Measurements from ENCODE around the gene GRIA4.

The GRIA4 gene

GRCh38 chr11:106014035-106014434 lies 404.2 kb downstream of the GRIA4 start:
- H3K9ac ChIP-seq (ENCODE audit: low read length): no peak overlapping the region
- no peak overlapping the region for H2AFZ ChIP-seq (ENCODE audit: low read depth, low read length)
- no peaks in the 10 kb centered on the region for H3K9me3 ChIP-seq (ENCODE audit: insufficient read depth, low read length)
- no peaks in the 10 kb centered on the region for H3K27me3 ChIP-seq (ENCODE audit: low read depth, low read length)
- no peak overlapping the region for H3K4me2 ChIP-seq (ENCODE audit: low read length)
- no peak overlapping the region for H3K27ac ChIP-seq (ENCODE audit: low read length)
- no peak overlapping the region for H3K4me3 ChIP-seq (ENCODE audit: low read length)
- peaks cover 14% of the 10 kb centered on the region for H3K36me3 ChIP-seq (replicated peaks; ENCODE audit: low read depth, low read length)
- H3K4me1 ChIP-seq (ENCODE audit: low read length): no peaks in the 10 kb centered on the region
- peaks cover 3% of the 10 kb centered on the region; the same call in 1 of the 2 replicates for H4K20me1 ChIP-seq (ENCODE audit: insufficient read depth, low read length)
- peaks cover 61% of the 10 kb centered on the region for H3K79me2 ChIP-seq (ENCODE audit: low read length)
- TF ChIP-seq CTCF (IDR thresholded peaks at IDR 0.05; ENCODE audit: low read depth, low read length) (no peak), EZH2phosphoT487 (IDR thresholded peaks at IDR 0.05; ENCODE audit: low read depth) (no peak)

- no peak overlapping the region for H3K9ac ChIP-seq (ENCODE audit: low read length)
- no peak overlapping the region for H3K4me3 ChIP-seq (ENCODE audit: low read length)
- H3K36me3 ChIP-seq (replicated peaks; ENCODE audit: low read depth, low read length): peaks cover 9% of the 10 kb centered on the region
- no peak overlapping the region for H3K4me2 ChIP-seq (ENCODE audit: low read length)
- peaks cover 3% of the 10 kb centered on the region; the same call in 1 of the 2 replicates for H3K4me1 ChIP-seq (ENCODE audit: low read length)
- no peaks in the 10 kb centered on the region for H3K9me3 ChIP-seq (ENCODE audit: insufficient read depth, low read length)
- H3K79me2 ChIP-seq (ENCODE audit: low read length): peaks cover 63% of the 10 kb centered on the region
- no peak overlapping the region for H3K27ac ChIP-seq (ENCODE audit: low read length)
- TF ChIP-seq EZH2phosphoT487 (IDR thresholded peaks at IDR 0.05; ENCODE audit: low read depth): no peak
- TF ChIP-seq CTCF (IDR thresholded peaks at IDR 0.05; ENCODE audit: low read depth, low read length): no peak
- H2AFZ ChIP-seq (ENCODE audit: low read depth, low read length): no peak overlapping the region
- H4K20me1 ChIP-seq (ENCODE audit: insufficient read depth, low read length): peaks cover 3% of the 10 kb centered on the region; the same call in 1 of the 2 replicates
- no peaks in the 10 kb centered on the region for H3K27me3 ChIP-seq (ENCODE audit: low read depth, low read length)
Observed at GRCh38 chr11:106014620-106015019, 404.7 kb downstream of the GRIA4 start.

- Histone ChIP-seq H3K4me1 (ENCODE audit: low read length) (peaks cover 6% of the 10 kb centered on the region; the same call in 1 of the 2 replicates), H4K20me1 (ENCODE audit: insufficient read depth, low read length) (peaks cover 3% of the 10 kb centered on the region; the same call in 1 of the 2 replicates), H3K9me3 (ENCODE audit: insufficient read depth, low read length) (no peaks in the 10 kb centered on the region), H2AFZ (ENCODE audit: low read depth, low read length) (no peak overlapping the region), H3K9ac (ENCODE audit: low read length) (no peak overlapping the region), H3K4me3 (ENCODE audit: low read length) (no peak overlapping the region), H3K79me2 (ENCODE audit: low read length) (peaks cover 66% of the 10 kb centered on the region), H3K27me3 (ENCODE audit: low read depth, low read length) (no peaks in the 10 kb centered on the region), H3K4me2 (ENCODE audit: low read length) (no peak overlapping the region), H3K27ac (ENCODE audit: low read length) (no peak overlapping the region), H3K36me3 (replicated peaks; ENCODE audit: low read depth, low read length) (peaks cover 8% of the 10 kb centered on the region)
- TF ChIP-seq CTCF (IDR thresholded peaks at IDR 0.05; ENCODE audit: low read depth, low read length): no peak
Observed at GRCh38 chr11:106015066-106015465, 405.2 kb downstream of the GRIA4 start.

- no peak overlapping the region for H3K4me2 ChIP-seq (ENCODE audit: low read length)
- no peaks in the 10 kb centered on the region for H3K27me3 ChIP-seq (ENCODE audit: low read depth, low read length)
- peaks cover 5% of the 10 kb centered on the region for H3K36me3 ChIP-seq (replicated peaks; ENCODE audit: low read depth, low read length)
- H2AFZ ChIP-seq (ENCODE audit: low read depth, low read length): no peak overlapping the region
- H3K79me2 ChIP-seq (ENCODE audit: low read length): peaks cover 80% of the 10 kb centered on the region
- H3K9me3 ChIP-seq (ENCODE audit: insufficient read depth, low read length): no peaks in the 10 kb centered on the region
- H3K4me1 ChIP-seq (ENCODE audit: low read length): peaks cover 13% of the 10 kb centered on the region
- peaks cover 3% of the 10 kb centered on the region; the same call in 1 of the 2 replicates for H4K20me1 ChIP-seq (ENCODE audit: insufficient read depth, low read length)
- H3K9ac ChIP-seq (ENCODE audit: low read length): no peak overlapping the region
- no peak overlapping the region for H3K27ac ChIP-seq (ENCODE audit: low read length)
- H3K4me3 ChIP-seq (ENCODE audit: low read length): no peak overlapping the region
- TF ChIP-seq EZH2phosphoT487 (IDR thresholded peaks at IDR 0.05; ENCODE audit: low read depth) (no peak), CTCF (IDR thresholded peaks at IDR 0.05; ENCODE audit: low read depth, low read length) (no peak)
Observed at GRCh38 chr11:106017093-106017492, 407.2 kb downstream of the GRIA4 start.
